AG08395 (cell line): ENCODE results near the gene C14orf93.
"Not testable (repeated sequence)": the region's sequence is repeated elsewhere in the genome, so short reads cannot be mapped to it uniquely, and the experiment has no call there.

Source experiments
- DNase-seq: peaks from one replicate; pipeline ENCODE4 v3.0.0; 2012; ENCODE audit warnings: mixed read lengths, low spot score

C14orf93 gene

GRCh38 chr14:22973217-22974032 is 36.5 kb downstream of the C14orf93 start:
- DNase-seq = peak; percentile 67

GRCh38 chr14:22972313-22972930 is 37.5 kb downstream of the C14orf93 start:
- no peak for DNase-seq

- DNase-seq = no peak
Measured at GRCh38 chr14:22971152-22971551, 38.8 kb downstream of the C14orf93 start.

- DNase-seq = no peak
Measured at GRCh38 chr14:22966783-22967269, 43.1 kb downstream of the C14orf93 start.

GRCh38 chr14:22965916-22966782 is 43.8 kb downstream of the C14orf93 start:
- DNase-seq = not testable (repeated sequence)

GRCh38 chr14:22962061-22962676 is 47.8 kb downstream of the C14orf93 start:
- no peak for DNase-seq

GRCh38 chr14:22955702-22956569 is 54.0 kb downstream of the C14orf93 start:
- DNase-seq = no peak

- DNase-seq = no peak
Measured at GRCh38 chr14:22952418-22952817, 57.5 kb downstream of the C14orf93 start.

- not testable (repeated sequence) for DNase-seq
Measured at GRCh38 chr14:22951795-22952194, 58.1 kb downstream of the C14orf93 start.

- no peak for DNase-seq
Measured at GRCh38 chr14:22945642-22946041, 64.3 kb downstream of the C14orf93 start.

- no peak for DNase-seq
Measured at GRCh38 chr14:22939684-22940083, 70.3 kb downstream of the C14orf93 start.
